ENCODE results near the gene COPE. TPM values are rescaled to one million over a fixed set of nuclear protein-coding genes. Genes with fewer than 3 reads are reported as not detected.
"Not testable (repeated sequence)": the region's sequence is repeated elsewhere in the genome, so short reads cannot be mapped to it uniquely, and the experiment has no call there.

The COPE gene
- polyA plus RNA-seq, 1 experiment: 309 TPM

GRCh38 chr19:18904334-18905057 lies 14.7 kb downstream of the COPE start:
- no peak for DNase-seq (ENCODE audit: low read depth)
- no peak for TF ChIP-seq CTCF (IDR thresholded peaks at IDR 0.05; ENCODE audit: insufficient read depth, low read depth, low read length)
- ChIA-PET POLR2A (no interaction called here), CTCF (interaction anchor here (0.8 kb wide), 1 partner anchor 14 kb away, joined by 3 read pairs; the partner anchor contains the start of genes COPE and DDX49)
- no peaks in the 10 kb centered on the region for H3K27me3 ChIP-seq (ENCODE audit: control insufficient read depth, insufficient read depth, low read length)
- peaks cover 48% of the 10 kb centered on the region for H3K36me3 ChIP-seq (ENCODE audit: control insufficient read depth, insufficient read depth, low read length)
- no peak overlapping the region for H3K4me3 ChIP-seq (ENCODE audit: low read depth, low read length)

- Histone ChIP-seq H3K36me3 (ENCODE audit: control insufficient read depth, insufficient read depth, low read length) (peaks cover 45% of the 10 kb centered on the region), H3K27me3 (ENCODE audit: control insufficient read depth, insufficient read depth, low read length) (no peaks in the 10 kb centered on the region), H3K4me3 (ENCODE audit: low read depth, low read length) (no peak overlapping the region)
- ChIA-PET POLR2A (no interaction called here), CTCF (interaction anchor here (0.8 kb wide), 1 partner anchor 9 kb away, joined by 3 read pairs; no protein-coding TSS in a partner anchor)
- no peak for TF ChIP-seq CTCF (IDR thresholded peaks at IDR 0.05; ENCODE audit: insufficient read depth, low read depth, low read length)
- no peak for DNase-seq (ENCODE audit: low read depth)
Measured at GRCh38 chr19:18903156-18904037, 15.8 kb downstream of the COPE start.

- POLR2A ChIA-PET; CTCF ChIA-PET; DNase-seq (ENCODE audit: low read depth); H3K27me3 ChIP-seq (ENCODE audit: control insufficient read depth, insufficient read depth, low read length); H3K4me3 ChIP-seq (ENCODE audit: low read depth, low read length): not testable (repeated sequence)
- peaks cover 43% of the 10 kb centered on the region for H3K36me3 ChIP-seq (ENCODE audit: control insufficient read depth, insufficient read depth, low read length)
Measured at GRCh38 chr19:18902519-18902918, 16.7 kb downstream of the COPE start.

- H3K4me3 ChIP-seq (ENCODE audit: low read depth, low read length): no peak overlapping the region
- no peak for DNase-seq (ENCODE audit: low read depth)
- H3K36me3 ChIP-seq (ENCODE audit: control insufficient read depth, insufficient read depth, low read length): peaks cover 36% of the 10 kb centered on the region
- ChIA-PET POLR2A (no interaction called here), CTCF (no interaction called here)
- TF ChIP-seq CTCF (IDR thresholded peaks at IDR 0.05; ENCODE audit: insufficient read depth, low read depth, low read length): no peak
- H3K27me3 ChIP-seq (ENCODE audit: control insufficient read depth, insufficient read depth, low read length): no peaks in the 10 kb centered on the region
Measured at GRCh38 chr19:18901491-18901890, 17.7 kb downstream of the COPE start.

GRCh38 chr19:18900700-18901481 lies 18.3 kb downstream of the COPE start:
- Histone ChIP-seq H3K36me3 (ENCODE audit: control insufficient read depth, insufficient read depth, low read length) (peaks cover 31% of the 10 kb centered on the region), H3K27me3 (ENCODE audit: control insufficient read depth, insufficient read depth, low read length) (no peaks in the 10 kb centered on the region), H3K4me3 (ENCODE audit: low read depth, low read length) (no peak overlapping the region)
- TF ChIP-seq CTCF (IDR thresholded peaks at IDR 0.05; ENCODE audit: insufficient read depth, low read depth, low read length): no peak
- ChIA-PET CTCF (interaction anchor here (1.3 kb wide), 1 partner anchor 85 kb away, joined by 3 read pairs; no protein-coding TSS in a partner anchor), POLR2A (no interaction called here)
- DNase-seq (ENCODE audit: low read depth): no peak

All from BJ (cell line).